ENCODE results near the gene LRTM2.

Gene LRTM2

GRCh38 chr12:1798641-1799020 is 21.7 kb upstream of the LRTM2 start:
- H3K27ac ChIP-seq (ENCODE audit: low read length) = no peak overlapping the region
- H3K9me3 ChIP-seq (ENCODE audit: control insufficient read depth, insufficient read depth, low read length) = no peaks in the 10 kb centered on the region
- no CpG with 5 or more reads among the region's 6 CpGs for WGBS (ENCODE audit: insufficient coverage, insufficient read length)
- no peak for DNase-seq (ENCODE audit: low read depth, low spot score)
- no peak overlapping the region for H3K4me3 ChIP-seq (ENCODE audit: low read length)
- no peaks in the 10 kb centered on the region for H3K27me3 ChIP-seq (ENCODE audit: control insufficient read depth, insufficient read depth, low read length)
- no peaks in the 10 kb centered on the region for H3K36me3 ChIP-seq (ENCODE audit: control insufficient read depth, insufficient read depth, low read length)
- H3K4me1 ChIP-seq (ENCODE audit: control insufficient read depth, insufficient read depth, low read length) = peaks cover 6% of the 10 kb centered on the region

- WGBS (ENCODE audit: insufficient coverage, insufficient read length) = no CpG with 5 or more reads among the region's 21 CpGs
- Histone ChIP-seq H3K4me1 (ENCODE audit: control insufficient read depth, insufficient read depth, low read length) (peaks cover 6% of the 10 kb centered on the region), H3K36me3 (ENCODE audit: control insufficient read depth, insufficient read depth, low read length) (no peaks in the 10 kb centered on the region), H3K9me3 (ENCODE audit: control insufficient read depth, insufficient read depth, low read length) (no peaks in the 10 kb centered on the region), H3K4me3 (ENCODE audit: low read length) (no peak overlapping the region), H3K27ac (ENCODE audit: low read length) (no peak overlapping the region), H3K27me3 (ENCODE audit: control insufficient read depth, insufficient read depth, low read length) (no peaks in the 10 kb centered on the region)
- DNase-seq (ENCODE audit: low read depth, low spot score) = no peak
Observed at GRCh38 chr12:1799051-1799881, 21.1 kb upstream of the LRTM2 start.

GRCh38 chr12:1799882-1800400 is 20.4 kb upstream of the LRTM2 start:
- no peak for DNase-seq (ENCODE audit: low read depth, low spot score)

GRCh38 chr12:1800401-1801302 is 19.7 kb upstream of the LRTM2 start:
- H3K4me1 ChIP-seq (ENCODE audit: control insufficient read depth, insufficient read depth, low read length) = peaks cover 4% of the 10 kb centered on the region
- peak; percentile 35 for DNase-seq (ENCODE audit: low read depth, low spot score)
- H3K4me3 ChIP-seq (ENCODE audit: low read length) = no peak overlapping the region

More at GRCh38 chr12:1799882-1800400, 20.4 kb upstream of the LRTM2 start:
- Histone ChIP-seq H3K27ac (ENCODE audit: low read length) (no peak overlapping the region), H3K4me1 (ENCODE audit: control insufficient read depth, insufficient read depth, low read length) (peaks cover 6% of the 10 kb centered on the region), H3K36me3 (ENCODE audit: control insufficient read depth, insufficient read depth, low read length) (no peaks in the 10 kb centered on the region), H3K4me3 (ENCODE audit: low read length) (no peak overlapping the region), H3K9me3 (ENCODE audit: control insufficient read depth, insufficient read depth, low read length) (no peaks in the 10 kb centered on the region), H3K27me3 (ENCODE audit: control insufficient read depth, insufficient read depth, low read length) (no peaks in the 10 kb centered on the region)
- no CpG with 5 or more reads among the region's 12 CpGs for WGBS (ENCODE audit: insufficient coverage, insufficient read length)

GRCh38 chr12:1801303-1801975 is 18.9 kb upstream of the LRTM2 start:
- no peaks in the 10 kb centered on the region for H3K36me3 ChIP-seq (ENCODE audit: control insufficient read depth, insufficient read depth, low read length)
- H3K4me1 ChIP-seq (ENCODE audit: control insufficient read depth, insufficient read depth, low read length) = peaks cover 3% of the 10 kb centered on the region; the same call in 1 of the 2 replicates
- no peak for DNase-seq (ENCODE audit: low read depth, low spot score)

More at GRCh38 chr12:1800401-1801302, 19.7 kb upstream of the LRTM2 start:
- no peaks in the 10 kb centered on the region for H3K27me3 ChIP-seq (ENCODE audit: control insufficient read depth, insufficient read depth, low read length)
- H3K27ac ChIP-seq (ENCODE audit: low read length) = no peak overlapping the region
- no peaks in the 10 kb centered on the region for H3K9me3 ChIP-seq (ENCODE audit: control insufficient read depth, insufficient read depth, low read length)
- no peaks in the 10 kb centered on the region for H3K36me3 ChIP-seq (ENCODE audit: control insufficient read depth, insufficient read depth, low read length)
- WGBS (ENCODE audit: insufficient coverage, insufficient read length) = no CpG with 5 or more reads among the region's 14 CpGs

GRCh38 chr12:1803736-1804135 is 16.6 kb upstream of the LRTM2 start:
- Histone ChIP-seq H3K4me3 (ENCODE audit: low read length) (no peak overlapping the region), H3K27me3 (ENCODE audit: control insufficient read depth, insufficient read depth, low read length) (no peaks in the 10 kb centered on the region), H3K36me3 (ENCODE audit: control insufficient read depth, insufficient read depth, low read length) (no peaks in the 10 kb centered on the region), H3K4me1 (ENCODE audit: control insufficient read depth, insufficient read depth, low read length) (no peaks in the 10 kb centered on the region), H3K9me3 (ENCODE audit: control insufficient read depth, insufficient read depth, low read length) (no peaks in the 10 kb centered on the region), H3K27ac (ENCODE audit: low read length) (no peak overlapping the region)
- DNase-seq (ENCODE audit: low read depth, low spot score) = no peak
- no CpG with 5 or more reads among the region's 7 CpGs for WGBS (ENCODE audit: insufficient coverage, insufficient read length)

More at GRCh38 chr12:1801303-1801975, 18.9 kb upstream of the LRTM2 start:
- Histone ChIP-seq H3K27ac (ENCODE audit: low read length) (no peak overlapping the region), H3K4me3 (ENCODE audit: low read length) (no peak overlapping the region), H3K9me3 (ENCODE audit: control insufficient read depth, insufficient read depth, low read length) (no peaks in the 10 kb centered on the region), H3K27me3 (ENCODE audit: control insufficient read depth, insufficient read depth, low read length) (no peaks in the 10 kb centered on the region)
- WGBS (ENCODE audit: insufficient coverage, insufficient read length) = no CpG with 5 or more reads among the region's 16 CpGs

GRCh38 chr12:1804545-1805332 is 15.6 kb upstream of the LRTM2 start:
- Histone ChIP-seq H3K27me3 (ENCODE audit: control insufficient read depth, insufficient read depth, low read length) (no peaks in the 10 kb centered on the region), H3K9me3 (ENCODE audit: control insufficient read depth, insufficient read depth, low read length) (no peaks in the 10 kb centered on the region), H3K36me3 (ENCODE audit: control insufficient read depth, insufficient read depth, low read length) (no peaks in the 10 kb centered on the region), H3K27ac (ENCODE audit: low read length) (no peak overlapping the region), H3K4me1 (ENCODE audit: control insufficient read depth, insufficient read depth, low read length) (no peaks in the 10 kb centered on the region), H3K4me3 (ENCODE audit: low read length) (no peak overlapping the region)
- peak; percentile 66 for DNase-seq (ENCODE audit: low read depth, low spot score)
- whole genome bisulfite sequencing (ENCODE audit: insufficient coverage, insufficient read length) = no CpG with 5 or more reads among the region's 25 CpGs

- WGBS (ENCODE audit: insufficient coverage, insufficient read length) = no CpG with 5 or more reads among the region's 16 CpGs
- Histone ChIP-seq H3K27me3 (ENCODE audit: control insufficient read depth, insufficient read depth, low read length) (no peaks in the 10 kb centered on the region), H3K9me3 (ENCODE audit: control insufficient read depth, insufficient read depth, low read length) (no peaks in the 10 kb centered on the region), H3K36me3 (ENCODE audit: control insufficient read depth, insufficient read depth, low read length) (no peaks in the 10 kb centered on the region), H3K4me1 (ENCODE audit: control insufficient read depth, insufficient read depth, low read length) (no peaks in the 10 kb centered on the region), H3K27ac (ENCODE audit: low read length) (no peak overlapping the region), H3K4me3 (ENCODE audit: low read length) (no peak overlapping the region)
- no peak for DNase-seq (ENCODE audit: low read depth, low spot score)
Observed at GRCh38 chr12:1805441-1806081, 14.8 kb upstream of the LRTM2 start.

- no peak overlapping the region for H3K27ac ChIP-seq (ENCODE audit: low read length)
- no CpG with 5 or more reads among the region's 7 CpGs for WGBS (ENCODE audit: insufficient coverage, insufficient read length)
- H3K4me1 ChIP-seq (ENCODE audit: control insufficient read depth, insufficient read depth, low read length) = no peaks in the 10 kb centered on the region
- H3K4me3 ChIP-seq (ENCODE audit: low read length) = no peak overlapping the region
- H3K9me3 ChIP-seq (ENCODE audit: control insufficient read depth, insufficient read depth, low read length) = no peaks in the 10 kb centered on the region
- no peaks in the 10 kb centered on the region for H3K36me3 ChIP-seq (ENCODE audit: control insufficient read depth, insufficient read depth, low read length)
- no peak for DNase-seq (ENCODE audit: low read depth, low spot score)
- H3K27me3 ChIP-seq (ENCODE audit: control insufficient read depth, insufficient read depth, low read length) = no peaks in the 10 kb centered on the region
Observed at GRCh38 chr12:1806301-1807086, 13.9 kb upstream of the LRTM2 start.

All from iPS DF 6.9 (cell line).